HepG2 (cell line): ENCODE results near the gene INO80C. TPM values are rescaled to one million over a fixed set of nuclear protein-coding genes. Genes with fewer than 3 reads are reported as not detected.

Experiments
- ATAC-seq: fragments of 200-7000 bp; cut with Tn5 transposase; 3 replicates; pipeline ENCODE4 v1.9.1; 2020; ENCODE audit warnings: mild to moderate bottlenecking, moderate library complexity
- BruUV-seq: library from RNA; stranded (reverse); fragments of 400-500 nt; replicated peaks from 2 replicates; lab custom pipeline; 2021; lab: Mats Ljungman, UMichigan
- CTCF ChIA-PET: fragments of 300-600 bp; formaldehyde crosslinking; extraction: SDS; loops from one replicate; lab custom pipeline; 2021; ENCODE audit warnings: low total read pairs, inconsistent platforms, low intra/inter-chr PET ratio; lab: Yijun Ruan, JAX
- POLR2A ChIA-PET: fragments of 350-600 bp; sonication (Branson Sonifier 250); formaldehyde crosslinking; loops from one replicate; lab custom pipeline; 2020; ENCODE audit warnings: antibody characterized with exemption, inconsistent platforms; lab: Yijun Ruan, JAX
- DNase-seq: peaks from one replicate; pipeline ENCODE4 v3.0.0-alpha.2; 2015; ENCODE audit warnings: low spot score
- FAIRE-seq: peaks from 3 replicates; lab custom pipeline; 2011; peaks lifted over from hg19 to GRCh38; lab: Jason Lieb, UNC
- H2AFZ ChIP-seq: one replicate; pipeline ENCODE4 v1.6.1; 2011; ENCODE audit warnings: low read length, inconsistent platforms
- H3K27ac ChIP-seq: fragments of 300-600 bp; 3 replicates; pipeline ENCODE4 v1.8.0; 2011; ENCODE audit warnings: mixed run types, mild to moderate bottlenecking, mixed read lengths, low read length, inconsistent platforms; ENCODE audit not compliant: insufficient read depth; ENCODE audit errors: extremely low read length
- H3K27me3 ChIP-seq, 2 experiments: fragments of 200-600 bp in 1 of 2; 2 replicates in 1 of 2; 3 replicates in 1 of 2; pipeline versions ENCODE4 v1.6.0 to v1.8.0; 2011; ENCODE audit warnings: low read length in 2 of 2, mild to moderate bottlenecking in 2 of 2, moderate library complexity in 2 of 2, inconsistent platforms in 1 of 2; ENCODE audit not compliant: insufficient read depth in 2 of 2, control insufficient read depth in 1 of 2
- H3K36me3 ChIP-seq, 2 experiments: fragments of 200-600 bp in 1 of 2; replicated peaks in 1 of 2; 2 replicates in 1 of 2; 3 replicates in 1 of 2; pipeline versions ENCODE4 v1.5.1 to v1.8.0; 2011; ENCODE audit warnings: low read length in 2 of 2, inconsistent platforms in 1 of 2; ENCODE audit not compliant: insufficient read depth in 2 of 2, control insufficient read depth in 1 of 2
- H3K4me1 ChIP-seq: 2 replicates; pipeline ENCODE4 v1.5.1; 2012; ENCODE audit warnings: low read length, inconsistent platforms; ENCODE audit not compliant: insufficient read depth
- H3K4me2 ChIP-seq: 2 replicates; pipeline ENCODE4 v1.6.0; 2011; ENCODE audit warnings: low read depth, low read length, inconsistent platforms
- H3K4me3 ChIP-seq, 3 experiments: fragments of 200-600 bp in 1 of 3; sonication (generic), shearing (Covaris generic) in 1 of 3; replicated peaks in 1 of 3; 2 replicates each; pipeline ENCODE4 v1.5.1; 2011 to 2016; ENCODE audit warnings: low read length in 3 of 3, inconsistent platforms in 2 of 3, low read depth in 2 of 3, mild to moderate bottlenecking in 2 of 3, control low read depth in 1 of 3, mixed read lengths in 1 of 3; ENCODE audit not compliant: insufficient read depth in 1 of 3
- H3K79me2 ChIP-seq: one replicate; pipeline ENCODE4 v1.6.1; 2011; ENCODE audit warnings: low read length, inconsistent platforms; ENCODE audit not compliant: insufficient read depth
- H3K9ac ChIP-seq: 2 replicates; pipeline ENCODE4 v1.6.0; 2011; ENCODE audit warnings: mild to moderate bottlenecking, low read depth, low read length, inconsistent platforms; ENCODE audit not compliant: insufficient read depth
- H3K9me3 ChIP-seq: 2 replicates; pipeline ENCODE4 v1.5.1; 2012; ENCODE audit warnings: mild to moderate bottlenecking, low read length
- H4K20me1 ChIP-seq: 2 replicates; pipeline ENCODE4 v1.6.0; 2011; ENCODE audit warnings: inconsistent platforms, mild to moderate bottlenecking, low read length, moderate library complexity; ENCODE audit not compliant: insufficient read depth
- ATRX ChIP-seq: sonication (generic); formaldehyde crosslinking; IDR thresholded peaks from 2 replicates; pipeline ENCODE4 v1.4.0; 2020; ENCODE audit warnings: missing genetic modification reagents, borderline replicate concordance
- EHMT2 ChIP-seq: fragments of 200-600 bp; sonication (generic); IDR thresholded peaks from 2 replicates; pipeline ENCODE4 v1.7.0; 2017; ENCODE audit warnings: antibody characterized with exemption, low read depth, low read length, borderline replicate concordance
- EP300 ChIP-seq, 3 experiments: sonication (generic) in 1 of 3; formaldehyde crosslinking in 1 of 3; IDR thresholded peaks; 2 replicates each; pipeline versions ENCODE4 v1.5.1 to v1.6.1; 2011 to 2020; ENCODE audit warnings: low read depth in 2 of 3, low read length in 2 of 3, borderline replicate concordance in 1 of 3, improper control_type of control experiment in 1 of 3, mild to moderate bottlenecking in 1 of 3, missing genetic modification reagents in 1 of 3, moderate library complexity in 1 of 3
- FOXA3 ChIP-seq: IDR thresholded peaks from 2 replicates; pipeline ENCODE4 v1.6.1; 2016; ENCODE audit warnings: missing genetic modification reagents, missing compliant biosample characterization
- HOXA7 ChIP-seq: sonication (generic); formaldehyde crosslinking; IDR thresholded peaks from 2 replicates; pipeline ENCODE4 v1.8.1; 2022; ENCODE audit warnings: mild to moderate bottlenecking, missing genetic modification reagents, moderate library complexity
- NCOA2 ChIP-seq: sonication (generic); formaldehyde crosslinking; IDR thresholded peaks from 2 replicates; pipeline ENCODE4 v1.8.0; 2022; ENCODE audit warnings: inconsistent platforms
- NCOR1 ChIP-seq: fragments of 200-600 bp; sonication (generic); IDR thresholded peaks from 2 replicates; pipeline ENCODE4 v1.7.0; 2017; ENCODE audit warnings: antibody characterized with exemption, low read length, borderline replicate concordance
- PAXIP1 ChIP-seq: sonication (generic); formaldehyde crosslinking; conservative IDR thresholded peaks from 2 replicates; pipeline ENCODE4 v1.4.0; 2020; ENCODE audit warnings: mild to moderate bottlenecking, missing genetic modification reagents, moderate library complexity
- RXRB ChIP-seq: IDR thresholded peaks from 2 replicates; pipeline ENCODE4 v1.6.1; 2016; ENCODE audit warnings: borderline replicate concordance, missing genetic modification reagents, missing compliant biosample characterization
- SAP130 ChIP-seq: IDR thresholded peaks from 2 replicates; pipeline ENCODE4 v1.6.1; 2016; ENCODE audit warnings: low read depth
- SOX13 ChIP-seq, 3 experiments: fragments of 450-650 bp in 1 of 3; sonication (generic) in 1 of 3; formaldehyde crosslinking in 1 of 3; IDR thresholded peaks in 2 of 3; conservative IDR thresholded peaks in 1 of 3; 2 replicates each; pipeline versions ENCODE4 v1.5.0 to v1.6.1; 2016 to 2020; ENCODE audit warnings: antibody characterized with exemption in 1 of 3, mild to moderate bottlenecking in 1 of 3, missing compliant biosample characterization in 1 of 3, missing genetic modification reagents in 1 of 3, moderate library complexity in 1 of 3
- SOX5 ChIP-seq: IDR thresholded peaks from 2 replicates; pipeline ENCODE4 v1.6.1; 2016; ENCODE audit warnings: borderline replicate concordance
- TCF7 ChIP-seq: sonication (generic); IDR thresholded peaks from 2 replicates; pipeline ENCODE4 v1.6.1; 2016; ENCODE audit warnings: antibody characterized with exemption, low read depth
- ZNF780A ChIP-seq: sonication (generic); formaldehyde crosslinking; IDR thresholded peaks from 2 replicates; pipeline ENCODE4 v1.8.0; 2022; ENCODE audit warnings: mild to moderate bottlenecking, missing genetic modification reagents, moderate library complexity
- ZSCAN12 ChIP-seq: sonication (generic); formaldehyde crosslinking; IDR thresholded peaks from 2 replicates; pipeline ENCODE4 v1.9.0; 2021; ENCODE audit warnings: mild to moderate bottlenecking, missing genetic modification reagents
- WGBS: methylation state at CpG from one replicate; pipeline ENCODE4 v1.1.6; 2017; ENCODE audit warnings: low lambda C conversion rate; 5-methylcytosine and 5-hydroxymethylcytosine counted together
- in situ Hi-C: cut with HindIII; loops from 2 replicates; pipeline ENCODE4 v1.10.0; 2017; ENCODE audit warnings: low pct_unique_long_range_greater_than_20kb; ENCODE audit not compliant: extremely low pct_ligation_motif_present
- intact Hi-C: fragments of 100-400 bp; cut with micrococcal nuclease; formaldehyde crosslinking; loops from one replicate; pipeline ENCODE4 v1.10.0; 2022; ENCODE audit not compliant: unreplicated experiment
- polyA plus RNA-seq, 8 experiments: library from polyadenylated mRNA; depleted of rRNA in 3 of 8; stranded (reverse) in 7 of 8; unstranded in 1 of 8; fragments of >200 nt; fragmentation: Illumina TruSeq in 4 of 8; extraction: Trizol in 4 of 8; gene quantifications; 2 replicates each; pipeline versions ENCODE4 v1.2.1 to v1.2.3, GENCODE V29; 2011 to 2016; ENCODE audit warnings: low read depth in 4 of 8, missing spikeins in 1 of 8, mixed read lengths in 1 of 8; ENCODE audit not compliant: insufficient read depth in 1 of 8
- total RNA-seq, 5 experiments: library from RNA; depleted of rRNA; stranded (reverse); fragments of >200 nt; fragmentation: Illumina TruSeq; extraction: Trizol; gene quantifications; 2 replicates each; pipeline ENCODE4 v1.2.3, GENCODE V29; 2016; ENCODE audit warnings: low read depth in 1 of 5
- TF ChIP-seq, protein P1 (sequence below): IDR thresholded peaks from 2 replicates; pipeline ENCODE4 v1.6.1; 2016; ENCODE audit warnings: mild to moderate bottlenecking
- TF ChIP-seq, protein P2 (sequence below): IDR thresholded peaks from 2 replicates; pipeline ENCODE4 v1.6.1; 2012; ENCODE audit warnings: low read depth, low read length, improper control_type of control experiment

Gene INO80C
- total and polyA plus RNA-seq, 2 of the 13 experiments (the other 11 are each of a cell fraction or from before 2014, with no cell fraction given) = 8.2 to 15.4 TPM

DNA sequence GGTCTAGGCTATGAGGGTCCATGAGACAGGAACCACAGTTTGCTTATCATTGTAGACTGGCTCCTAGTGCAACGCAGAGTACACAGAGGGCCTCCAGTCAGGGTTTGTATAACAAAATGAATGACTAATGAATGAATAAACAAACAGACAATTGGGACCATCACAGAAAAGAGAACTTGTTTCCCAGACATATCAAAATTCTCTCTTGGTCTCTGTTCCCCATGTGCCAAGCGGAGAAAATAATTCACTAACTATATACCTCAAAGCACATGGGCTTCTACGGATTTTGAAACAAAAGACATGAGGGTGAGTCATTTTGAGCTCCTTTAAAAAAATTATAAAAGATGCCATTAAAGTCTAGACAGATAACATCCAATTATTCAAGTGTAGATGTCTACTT, 28.0 kb downstream of the INO80C start:
- 59% methylated on average over 3 of the region's 3 CpGs for WGBS
- FAIRE-seq (no peak), ATAC-seq (peak; percentile 90), DNase-seq (peak; percentile 86)
- Histone ChIP-seq H3K9me3 (no peaks in the 10 kb centered on the region), H3K4me1 (peaks cover 24% of the 10 kb centered on the region), H2AFZ (no peak overlapping the region), H3K27me3 (no peaks in the 10 kb centered on the region), H3K27ac (no peak overlapping the region), H3K79me2 (peaks cover under 1% of the 10 kb centered on the region), H4K20me1 (no peaks in the 10 kb centered on the region), H3K9ac (no peak overlapping the region), H3K36me3 (peaks cover 2% of the 10 kb centered on the region in 2 experiments; a peak in 2 of 5 replicates), H3K4me2 (no peak overlapping the region), H3K4me3 (no peak overlapping the region)
- no TSS peak for BruUV-seq
- in situ Hi-C loops = no loop called here
- intact Hi-C loops = loop anchor here (1.0 kb wide), 2 partner anchors 9 to 10 kb away; no protein-coding TSS in a partner anchor
- ChIA-PET POLR2A (interaction anchor here (1.3 to 1.7 kb wide), 3 partner anchors 9 to 28 kb away, joined by 5 to 8 read pairs (median 8); partner anchors contain the start of gene INO80C), CTCF (no interaction called here)
- TF ChIP-seq EHMT2 (peak; percentile 75; the same call in 1 of the 2 replicates), NCOA2 (peak; percentile 25; the same call in 1 of the 2 replicates), HOXA7 (CRISPR knock-in tag) (no peak), EP300 (IDR thresholded peaks at IDR 0.05; ENCODE audit: low read depth in 2 of 2, low read length in 2 of 2) (peak in 1 of 2 experiments; percentile 77; a peak in 2 of 4 replicates), EP300 (CRISPR knock-in tag; IDR thresholded peaks at IDR 0.05; ENCODE audit: borderline replicate concordance) (peak; percentile 72; the same call in 1 of the 2 replicates), SAP130 (CRISPR knock-in tag) (peak; percentile 39), SOX5 (CRISPR knock-in tag) (peak; percentile 65; the same call in 1 of the 2 replicates), RXRB (CRISPR knock-in tag) (peak; percentile 21; the same call in 1 of the 2 replicates), ATRX (CRISPR knock-in tag) (no peak), ZSCAN12 (CRISPR knock-in tag) (no peak), TCF7 (peak; percentile 49; the same call in 1 of the 2 replicates), NCOR1 (0 out of 2 replicates have a peak, but pooled peaks have one; percentile 38), ZNF780A (CRISPR knock-in tag) (no peak), PAXIP1 (peak; percentile 42), FOXA3 (peak; percentile 78), SOX13 (IDR thresholded peaks at IDR 0.05) (no peak), SOX13 (CRISPR knock-in tag; conservative IDR thresholded peaks at IDR 0.05 in 1 of 2, IDR thresholded peaks at IDR 0.05 in 1 of 2) (peak in 1 of 2 experiments; percentile 65; a peak in 1 of 4 replicates)
- TF ChIP-seq, protein P1, sequence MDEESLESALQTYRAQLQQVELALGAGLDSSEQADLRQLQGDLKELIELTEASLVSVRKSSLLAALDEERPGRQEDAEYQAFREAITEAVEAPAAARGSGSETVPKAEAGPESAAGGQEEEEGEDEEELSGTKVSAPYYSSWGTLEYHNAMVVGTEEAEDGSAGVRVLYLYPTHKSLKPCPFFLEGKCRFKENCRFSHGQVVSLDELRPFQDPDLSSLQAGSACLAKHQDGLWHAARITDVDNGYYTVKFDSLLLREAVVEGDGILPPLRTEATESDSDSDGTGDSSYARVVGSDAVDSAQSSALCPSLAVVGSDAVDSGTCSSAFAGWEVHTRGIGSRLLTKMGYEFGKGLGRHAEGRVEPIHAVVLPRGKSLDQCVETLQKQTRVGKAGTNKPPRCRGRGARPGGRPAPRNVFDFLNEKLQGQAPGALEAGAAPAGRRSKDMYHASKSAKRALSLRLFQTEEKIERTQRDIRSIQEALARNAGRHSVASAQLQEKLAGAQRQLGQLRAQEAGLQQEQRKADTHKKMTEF (CRISPR knock-in tag) = peak; percentile 30; the same call in 1 of the 2 replicates
- TF ChIP-seq, protein P2, sequence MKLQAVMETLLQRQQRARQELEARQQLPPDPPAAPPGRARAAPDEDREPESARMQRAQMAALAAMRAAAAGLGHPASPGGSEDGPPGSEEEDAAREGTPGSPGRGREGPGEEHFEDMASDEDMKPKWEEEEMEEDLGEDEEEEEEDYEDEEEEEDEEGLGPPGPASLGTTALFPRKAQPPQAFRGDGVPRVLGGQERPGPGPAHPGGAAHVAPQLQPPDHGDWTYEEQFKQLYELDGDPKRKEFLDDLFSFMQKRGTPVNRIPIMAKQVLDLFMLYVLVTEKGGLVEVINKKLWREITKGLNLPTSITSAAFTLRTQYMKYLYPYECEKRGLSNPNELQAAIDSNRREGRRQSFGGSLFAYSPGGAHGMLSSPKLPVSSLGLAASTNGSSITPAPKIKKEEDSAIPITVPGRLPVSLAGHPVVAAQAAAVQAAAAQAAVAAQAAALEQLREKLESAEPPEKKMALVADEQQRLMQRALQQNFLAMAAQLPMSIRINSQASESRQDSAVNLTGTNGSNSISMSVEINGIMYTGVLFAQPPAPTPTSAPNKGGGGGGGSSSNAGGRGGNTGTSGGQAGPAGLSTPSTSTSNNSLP = peak; percentile 58; the same call in 1 of the 2 replicates
